DMS53 treated with DMSO at 0.1 percent for 48 hours (cell line): Measurements from ENCODE around the gene GSC.
"Not testable (repeated sequence)": the region's sequence is repeated elsewhere in the genome, so short reads cannot be mapped to it uniquely, and the experiment has no call there.

ENCODE experiments used
- DNase-seq: peaks from one replicate; lab custom pipeline; 2025; ENCODE audit not compliant: unreplicated experiment; lab: John Stamatoyannopoulos, UW

GSC gene

GRCh38 chr14:94747739-94748138 lies 22.2 kb downstream of the GSC start:
- no peak for DNase-seq

GRCh38 chr14:94747153-94747552 lies 22.8 kb downstream of the GSC start:
- not testable (repeated sequence) for DNase-seq

GRCh38 chr14:94746131-94746530 lies 23.8 kb downstream of the GSC start:
- no peak for DNase-seq

- DNase-seq: no peak
Observed at GRCh38 chr14:94738751-94739150, 31.2 kb downstream of the GSC start.

- DNase-seq: no peak
Observed at GRCh38 chr14:94738097-94738496, 31.8 kb downstream of the GSC start.

GRCh38 chr14:94728950-94729349 lies 41.0 kb downstream of the GSC start:
- no peak for DNase-seq

GRCh38 chr14:94728440-94728839 lies 41.5 kb downstream of the GSC start:
- not testable (repeated sequence) for DNase-seq

GRCh38 chr14:94726649-94727048 lies 43.3 kb downstream of the GSC start:
- not testable (repeated sequence) for DNase-seq

- no peak for DNase-seq
Observed at GRCh38 chr14:94724993-94725392, 44.9 kb downstream of the GSC start.

- no peak for DNase-seq
Observed at GRCh38 chr14:94722397-94722796, 47.5 kb downstream of the GSC start.
